ENCODE results near the gene B4GALNT2. TPM values are rescaled to one million over a fixed set of nuclear protein-coding genes. Genes with fewer than 3 reads are reported as not detected.

B4GALNT2 gene
- total and polyA plus RNA-seq, 2 of the 13 experiments (the other 11 are each of a cell fraction or from before 2014, with no cell fraction given): not detected

DNA sequence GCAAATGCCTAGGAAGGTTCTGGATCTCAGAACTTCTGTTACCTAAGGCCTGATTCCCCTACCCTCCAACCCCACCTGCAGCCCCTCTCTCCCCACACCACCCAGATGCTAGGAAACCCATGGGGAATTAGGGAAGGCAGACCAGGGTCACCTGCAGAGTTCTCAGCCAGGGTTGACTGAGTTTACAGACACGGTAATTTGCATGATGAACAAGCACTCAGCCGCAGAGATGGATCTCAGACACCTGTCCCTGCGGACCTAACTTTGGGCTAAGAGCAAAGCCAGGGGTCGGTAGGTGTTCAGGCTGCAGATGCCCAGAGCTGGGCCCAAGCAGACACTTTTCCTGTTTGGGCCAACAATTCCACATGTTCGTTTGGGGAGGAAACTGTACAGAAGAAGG is 80.8 kb downstream of the B4GALNT2 start:
- H3K9me3 ChIP-seq (ENCODE audit: low read length): no peaks in the 10 kb centered on the region
- H2AFZ ChIP-seq (ENCODE audit: low read length): no peak overlapping the region
- no peak for ATAC-seq
- H3K79me2 ChIP-seq (ENCODE audit: insufficient read depth, low read length): no peaks in the 10 kb centered on the region
- H4K20me1 ChIP-seq (ENCODE audit: insufficient read depth, low read length): no peaks in the 10 kb centered on the region
- ChIA-PET CTCF (ENCODE audit: low intra/inter-chr PET ratio, low total read pairs) (no interaction called here), POLR2A (no interaction called here)
- no peak overlapping the region for H3K9ac ChIP-seq (ENCODE audit: insufficient read depth, low read depth, low read length)
- FAIRE-seq: no peak
- peaks cover 7 to 83% of the 10 kb centered on the region in 2 experiments for H3K27me3 ChIP-seq (ENCODE audit: control insufficient read depth in 1 of 2, insufficient read depth in 2 of 2, low read length in 2 of 2)
- no peak for DNase-seq (ENCODE audit: low spot score)
- no peak overlapping the region for H3K4me2 ChIP-seq (ENCODE audit: low read depth, low read length)
- intact Hi-C loops (cut with micrococcal nuclease; ENCODE audit: unreplicated experiment): no loop called here
- BruUV-seq (replicated peaks): no TSS peak
- no peak for TF ChIP-seq ZNF605 (CRISPR knock-in tag; IDR thresholded peaks at IDR 0.05)
- no peak for TF ChIP-seq ZMYM3 (CRISPR knock-in tag; IDR thresholded peaks at IDR 0.05)
- TF ChIP-seq ZNF713 (CRISPR knock-in tag; IDR thresholded peaks at IDR 0.05): no peak
- TF ChIP-seq RBFOX2 (IDR thresholded peaks at IDR 0.05; ENCODE audit: low read depth, low read length): no peak
- TF ChIP-seq ETV5 (CRISPR knock-in tag; IDR thresholded peaks at IDR 0.05; ENCODE audit: borderline replicate concordance): no peak
- no peak for TF ChIP-seq ATRX (CRISPR knock-in tag; IDR thresholded peaks at IDR 0.05; ENCODE audit: borderline replicate concordance)
- TF ChIP-seq, protein P1, sequence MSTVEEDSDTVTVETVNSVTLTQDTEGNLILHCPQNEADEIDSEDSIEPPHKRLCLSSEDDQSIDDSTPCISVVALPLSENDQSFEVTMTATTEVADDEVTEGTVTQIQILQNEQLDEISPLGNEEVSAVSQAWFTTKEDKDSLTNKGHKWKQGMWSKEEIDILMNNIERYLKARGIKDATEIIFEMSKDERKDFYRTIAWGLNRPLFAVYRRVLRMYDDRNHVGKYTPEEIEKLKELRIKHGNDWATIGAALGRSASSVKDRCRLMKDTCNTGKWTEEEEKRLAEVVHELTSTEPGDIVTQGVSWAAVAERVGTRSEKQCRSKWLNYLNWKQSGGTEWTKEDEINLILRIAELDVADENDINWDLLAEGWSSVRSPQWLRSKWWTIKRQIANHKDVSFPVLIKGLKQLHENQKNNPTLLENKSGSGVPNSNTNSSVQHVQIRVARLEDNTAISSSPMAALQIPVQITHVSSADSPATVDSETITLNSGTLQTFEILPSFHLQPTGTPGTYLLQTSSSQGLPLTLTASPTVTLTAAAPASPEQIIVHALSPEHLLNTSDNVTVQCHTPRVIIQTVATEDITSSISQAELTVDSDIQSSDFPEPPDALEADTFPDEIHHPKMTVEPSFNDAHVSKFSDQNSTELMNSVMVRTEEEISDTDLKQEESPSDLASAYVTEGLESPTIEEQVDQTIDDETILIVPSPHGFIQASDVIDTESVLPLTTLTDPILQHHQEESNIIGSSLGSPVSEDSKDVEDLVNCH (CRISPR knock-in tag; IDR thresholded peaks at IDR 0.05): no peak
- TF ChIP-seq IRX3 (CRISPR knock-in tag; IDR thresholded peaks at IDR 0.05; ENCODE audit: borderline replicate concordance, low read depth): no peak
- no peak for TF ChIP-seq ZNF891 (CRISPR knock-in tag; IDR thresholded peaks at IDR 0.05)
- no peak for TF ChIP-seq PPARG (CRISPR knock-in tag; conservative IDR thresholded peaks at IDR 0.05)
- TF ChIP-seq NKX3-1 (CRISPR knock-in tag; IDR thresholded peaks at IDR 0.05): no peak
- H3K36me3 ChIP-seq (replicated peaks in 1 of 2; ENCODE audit: control insufficient read depth in 1 of 2, insufficient read depth in 2 of 2, low read length in 2 of 2): no peaks in the 10 kb centered on the region
- H3K4me1 ChIP-seq (ENCODE audit: insufficient read depth, low read length): no peaks in the 10 kb centered on the region
- 4% methylated on average over 4 of the region's 5 CpGs for WGBS (ENCODE audit: low lambda C conversion rate)
- H3K27ac ChIP-seq (ENCODE audit: extremely low read length, insufficient read depth, low read length): no peak overlapping the region
- no peak overlapping the region for H3K4me3 ChIP-seq (replicated peaks in 1 of 3; ENCODE audit: insufficient read depth in 1 of 3, low read depth in 2 of 3, low read length in 3 of 3)
- in situ Hi-C loops (cut with HindIII; ENCODE audit: extremely low pct_ligation_motif_present, low pct_unique_long_range_greater_than_20kb): no loop called here
